GM12878 (cell line): ENCODE data around the gene NRP2. TPM values are rescaled to one million over a fixed set of nuclear protein-coding genes. Genes with fewer than 3 reads are reported as not detected.

ENCODE experiments used
- ATAC-seq: fragments of 200-7000 bp; cut with Tn5 transposase; 3 replicates; pipeline ENCODE4 v1.9.1; 2020; ENCODE audit warnings: mild to moderate bottlenecking, moderate library complexity
- BruUV-seq: library from RNA; stranded (reverse); fragments of 400-500 nt; replicated peaks from 2 replicates; lab custom pipeline; 2021; lab: Mats Ljungman, UMichigan
- CTCF ChIA-PET: fragments of 300-600 bp; sonication (Branson Sonifier 250); formaldehyde crosslinking; extraction: SDS; loops from one replicate; lab custom pipeline; 2021; ENCODE audit warnings: inconsistent platforms; lab: Yijun Ruan, JAX
- POLR2A ChIA-PET: fragments of 350-600 bp; formaldehyde crosslinking; extraction: SDS; loops from one replicate; lab custom pipeline; 2021; ENCODE audit warnings: inconsistent platforms; lab: Charles Lee
- RAD21 ChIA-PET: fragments of 300-600 bp; sonication (Branson Sonifier 250); formaldehyde crosslinking; loops from one replicate; lab custom pipeline; 2023; ENCODE audit warnings: antibody characterized with exemption; ENCODE audit not compliant: unreplicated experiment; lab: Charles Lee
- SMC1A ChIA-PET: fragments of 300-600 bp; sonication (Branson Sonifier 250); formaldehyde crosslinking; loops from one replicate; lab custom pipeline; 2023; ENCODE audit not compliant: unreplicated experiment, uncharacterized antibody; lab: Charles Lee
- DNase-seq: peaks from one replicate; pipeline ENCODE4 v3.0.0-alpha.2; 2011; ENCODE audit warnings: low read depth, low spot score
- FAIRE-seq: peaks from 3 replicates; lab custom pipeline; 2011; peaks lifted over from hg19 to GRCh38; lab: Jason Lieb, UNC
- H2AFZ ChIP-seq: 2 replicates; pipeline ENCODE4 v1.6.0; 2011; ENCODE audit warnings: low read depth, low read length, control low read depth; ENCODE audit not compliant: control insufficient read depth
- H3K27ac ChIP-seq: 2 replicates; pipeline ENCODE4 v1.5.1; 2011; ENCODE audit warnings: control low read depth; ENCODE audit not compliant: control insufficient read depth, insufficient read depth
- H3K27me3 ChIP-seq, 2 experiments: replicated peaks in 1 of 2; 2 replicates each; pipeline versions ENCODE4 v1.6.0 to v1.6.1; 2011; ENCODE audit warnings: low read length in 1 of 2; ENCODE audit not compliant: control insufficient read depth in 2 of 2, insufficient read depth in 2 of 2
- H3K36me3 ChIP-seq, 2 experiments: 2 replicates each; pipeline ENCODE4 v1.5.1; 2011; ENCODE audit warnings: low read length in 1 of 2; ENCODE audit not compliant: control insufficient read depth in 2 of 2, insufficient read depth in 2 of 2
- H3K4me1 ChIP-seq: 2 replicates; pipeline ENCODE4 v1.6.1; 2011; ENCODE audit warnings: mild to moderate bottlenecking, low read length, moderate library complexity, mixed read lengths; ENCODE audit not compliant: control insufficient read depth, insufficient read depth
- H3K4me2 ChIP-seq: 2 replicates; pipeline ENCODE4 v1.6.0; 2011; ENCODE audit warnings: control low read depth; ENCODE audit not compliant: control insufficient read depth, insufficient read depth
- H3K4me3 ChIP-seq: fragments of 200-600 bp; sonication (generic); 2 replicates; pipeline ENCODE4 v1.5.1; 2016
- H3K79me2 ChIP-seq: 2 replicates; pipeline ENCODE4 v1.6.0; 2011; ENCODE audit warnings: low read length; ENCODE audit not compliant: control insufficient read depth, insufficient read depth
- H3K9ac ChIP-seq: 2 replicates; pipeline ENCODE4 v1.8.0; 2011; ENCODE audit warnings: low read length, control low read depth, mixed read lengths; ENCODE audit not compliant: control insufficient read depth, insufficient read depth
- H3K9me3 ChIP-seq: replicated peaks from 3 replicates; pipeline ENCODE4 v1.5.1; 2011; ENCODE audit warnings: mild to moderate bottlenecking, low read length; ENCODE audit not compliant: control insufficient read depth, insufficient read depth
- H4K20me1 ChIP-seq: 2 replicates; pipeline ENCODE4 v1.6.0; 2011; ENCODE audit not compliant: control insufficient read depth, insufficient read depth
- ASH2L ChIP-seq: fragments of 300-600, 200-600 bp; sonication (generic); IDR thresholded peaks from 2 replicates; pipeline ENCODE4 v1.6.1; 2017; ENCODE audit warnings: low read depth, mild to moderate bottlenecking, borderline replicate concordance
- CHD1 ChIP-seq: IDR thresholded peaks from 2 replicates; pipeline ENCODE4 v1.6.1; 2012; ENCODE audit warnings: low read depth, low read length, improper control_type of control experiment
- CTCF ChIP-seq, 3 experiments: IDR thresholded peaks in 2 of 3; conservative IDR thresholded peaks in 1 of 3; 2 replicates each; pipeline ENCODE4 v1.5.1; 2011; ENCODE audit warnings: low read depth in 3 of 3, low read length in 3 of 3, mild to moderate bottlenecking in 3 of 3, control low read depth in 2 of 3, moderate library complexity in 2 of 3, inconsistent platforms in 1 of 3, mixed read lengths in 1 of 3; ENCODE audit not compliant: control insufficient read depth in 2 of 3, insufficient read depth in 1 of 3; ENCODE audit errors: extremely low read depth in 1 of 3
- E4F1 ChIP-seq: fragments of 450-650 bp; IDR thresholded peaks from 2 replicates; pipeline ENCODE4 v1.6.1; 2018; ENCODE audit warnings: borderline replicate concordance, mild to moderate bottlenecking; ENCODE audit not compliant: partially characterized antibody
- EED ChIP-seq: sonication (generic); IDR thresholded peaks from 2 replicates; pipeline ENCODE4 v1.6.1; 2016; ENCODE audit warnings: antibody characterized with exemption, low read depth
- IKZF2 ChIP-seq, 2 experiments: fragments of 450-650 bp; IDR thresholded peaks; 2 replicates each; pipeline ENCODE4 v1.6.1; 2017; ENCODE audit warnings: mild to moderate bottlenecking in 2 of 2, moderate library complexity in 2 of 2
- MEF2B ChIP-seq: fragments of 450-650 bp; IDR thresholded peaks from 2 replicates; pipeline ENCODE4 v1.6.1; 2018; ENCODE audit warnings: mild to moderate bottlenecking, moderate library complexity; ENCODE audit not compliant: partially characterized antibody, poor library complexity, severe bottlenecking
- POLR2A ChIP-seq: IDR thresholded peaks from 2 replicates; pipeline ENCODE4 v1.6.1; 2011; ENCODE audit warnings: low read depth, mild to moderate bottlenecking, low read length
- RAD21 ChIP-seq: IDR thresholded peaks from 2 replicates; pipeline ENCODE4 v1.6.1; 2011; ENCODE audit warnings: mild to moderate bottlenecking, low read depth, low read length, moderate library complexity; ENCODE audit not compliant: insufficient read depth
- RAD51 ChIP-seq: fragments of 450-650 bp; IDR thresholded peaks from 2 replicates; pipeline ENCODE4 v1.6.1; 2016; ENCODE audit warnings: moderate library complexity, mild to moderate bottlenecking, inconsistent platforms
- SREBF2 ChIP-seq: IDR thresholded peaks from 2 replicates; pipeline ENCODE4 v1.6.1; 2012; ENCODE audit warnings: mild to moderate bottlenecking, low read length
- TBL1XR1 ChIP-seq: IDR thresholded peaks from 2 replicates; pipeline ENCODE4 v1.6.1; 2012; ENCODE audit warnings: low read depth, low read length, improper control_type of control experiment
- USF1 ChIP-seq: IDR thresholded peaks from 2 replicates; pipeline ENCODE4 v1.6.1; 2011; ENCODE audit warnings: borderline replicate concordance, low read depth, mild to moderate bottlenecking, moderate library complexity, mixed read lengths, low read length; ENCODE audit not compliant: insufficient read depth; ENCODE audit errors: extremely low read length
- YY1 ChIP-seq: IDR thresholded peaks from 2 replicates; pipeline ENCODE4 v1.6.1; 2011; ENCODE audit warnings: low read depth, mild to moderate bottlenecking, low read length
- ZBTB4 ChIP-seq: fragments of 450-650 bp; formaldehyde crosslinking; IDR thresholded peaks from 2 replicates; pipeline ENCODE4 v1.4.0; 2022; ENCODE audit warnings: mild to moderate bottlenecking, moderate library complexity
- ZNF24 ChIP-seq: fragments of 450-650 bp; IDR thresholded peaks from 2 replicates; pipeline ENCODE4 v1.6.1; 2017; ENCODE audit warnings: antibody characterized with exemption, mild to moderate bottlenecking
- WGBS: methylation state at CpG from one replicate; pipeline ENCODE4 v1.1.6; 2016; ENCODE audit warnings: low lambda C conversion rate; ENCODE audit not compliant: insufficient replicate concordance, insufficient coverage; ENCODE audit errors: missing lambda C conversion rate; 5-methylcytosine and 5-hydroxymethylcytosine counted together
- in situ Hi-C: fragments of 300-500 bp; cut with MboI; formaldehyde crosslinking; loops from 9 replicates; pipeline ENCODE4 v1.14.3; 2018; ENCODE audit warnings: mixed read lengths
- intact Hi-C: fragments of 100-400 bp; cut with micrococcal nuclease; formaldehyde crosslinking; loops from one replicate; pipeline ENCODE4 v1.14.2; 2022; ENCODE audit not compliant: unreplicated experiment
- polyA plus RNA-seq, 11 experiments: library from polyadenylated mRNA; depleted of rRNA in 4 of 11; unstranded in 6 of 11; stranded (reverse) in 5 of 11; fragments of >200 nt; fragmentation: Nextera tagmentation in 4 of 11; fragmentation: Illumina TruSeq in 1 of 11; extraction: Ambion mirVana in 4 of 11; extraction: Trizol in 1 of 11; gene quantifications; 1 replicate in 1 of 11; 2 replicates in 10 of 11; pipeline versions ENCODE4 v1.2.1 to v1.2.3, GENCODE V29; 2011 to 2016; ENCODE audit warnings: inconsistent platforms in 2 of 11, missing spikeins in 2 of 11, low read depth in 1 of 11
- total RNA-seq, 4 experiments: library from RNA; depleted of rRNA in 3 of 4; stranded (reverse); fragments of >200 nt in 3 of 4; fragmentation: Illumina TruSeq in 1 of 4; extraction: Trizol in 1 of 4; gene quantifications; 2 replicates each; pipeline versions ENCODE4 v1.2.1 to v1.2.3, GENCODE V29; 2013 to 2021

NRP2 gene
- total and polyA plus RNA-seq, 10 of the 15 experiments (the other 5 are each of a cell fraction or from before 2014, with no cell fraction given) = 0.06 to 1.2 (median 0.46) TPM

GRCh38 chr2:205680067-205680466 is 2.2 kb upstream of the NRP2 start:
- FAIRE-seq = peak; percentile 86
- no peak for DNase-seq
- no TSS peak for BruUV-seq
- intact Hi-C loops = loop anchor here (1.0 to 5.0 kb wide), 2 partner anchors 87 to 356 kb away; no protein-coding TSS in a partner anchor
- Histone ChIP-seq H3K4me2 (no peak overlapping the region), H3K9ac (no peak overlapping the region), H3K27me3 (peaks cover 11 to 13% of the 10 kb centered on the region in 2 experiments), H3K9me3 (no peaks in the 10 kb centered on the region), H3K36me3 (no peaks in the 10 kb centered on the region), H3K4me3 (no peak overlapping the region), H3K79me2 (no peaks in the 10 kb centered on the region), H3K27ac (no peak overlapping the region), H2AFZ (no peak overlapping the region), H3K4me1 (peaks cover 11% of the 10 kb centered on the region), H4K20me1 (no peaks in the 10 kb centered on the region)
- in situ Hi-C loops = no loop called here
- peak; percentile 81 for ATAC-seq
- CTCF ChIA-PET = interaction anchor here (0.6 to 3.7 kb wide), 11 partner anchors 11 to 1485 kb away, joined by 3 to 22 read pairs (median 3); no protein-coding TSS in a partner anchor
- SMC1A ChIA-PET = interaction anchor here (0.7 to 1.5 kb wide), 2 partner anchors 27 to 42 kb away, joined by 3 to 5 read pairs; no protein-coding TSS in a partner anchor
- RAD21 ChIA-PET = interaction anchor here (2.1 kb wide), 1 partner anchor 42 kb away, joined by 10 read pairs; no protein-coding TSS in a partner anchor
- 3% methylated on average over 3 of the region's 3 CpGs for WGBS
- POLR2A ChIA-PET = no interaction called here
- peak; percentile 69 for TF ChIP-seq RAD21
- TF ChIP-seq MEF2B = peak; percentile 90
- TF ChIP-seq USF1 = no peak
- no peak for TF ChIP-seq E4F1
- no peak for TF ChIP-seq TBL1XR1
- no peak for TF ChIP-seq CHD1
- TF ChIP-seq IKZF2 (IDR thresholded peaks at IDR 0.05) = peak; percentile 24 to 30; a peak in 1 of 4 replicates
- TF ChIP-seq YY1 = 0 out of 2 replicates have a peak, but pooled peaks have one; percentile 36
- no peak; the same call in 1 of the 2 replicates for TF ChIP-seq ZNF24
- TF ChIP-seq RAD51 = no peak
- TF ChIP-seq POLR2A = no peak
- peak; percentile 60 to 78 (median 63) for TF ChIP-seq CTCF (IDR thresholded peaks at IDR 0.05 in 2 of 3, conservative IDR thresholded peaks at IDR 0.05 in 1 of 3; ENCODE audit: control insufficient read depth in 2 of 3, extremely low read depth in 1 of 3, insufficient read depth in 1 of 3, low read depth in 3 of 3, low read length in 3 of 3)
- TF ChIP-seq EED = peak; percentile 57
- TF ChIP-seq SREBF2 = no peak
- no peak for TF ChIP-seq ZBTB4 (CRISPR knock-in tag)
- TF ChIP-seq ASH2L = no peak
